GM21528 (cell line): Measurements from ENCODE around the gene LAG3.
A peak's percentile ranks its signal among the peaks of the same experiment; 100 is the strongest.

Experiments
- ATAC-seq: cut with Tn5 transposase; IDR thresholded peaks from one replicate; pipeline ENCODE4 v1.9.1; 2021; ENCODE audit warnings: mild to moderate bottlenecking, moderate library complexity; ENCODE audit not compliant: unreplicated experiment, low FRiP score

LAG3 gene

DNA sequence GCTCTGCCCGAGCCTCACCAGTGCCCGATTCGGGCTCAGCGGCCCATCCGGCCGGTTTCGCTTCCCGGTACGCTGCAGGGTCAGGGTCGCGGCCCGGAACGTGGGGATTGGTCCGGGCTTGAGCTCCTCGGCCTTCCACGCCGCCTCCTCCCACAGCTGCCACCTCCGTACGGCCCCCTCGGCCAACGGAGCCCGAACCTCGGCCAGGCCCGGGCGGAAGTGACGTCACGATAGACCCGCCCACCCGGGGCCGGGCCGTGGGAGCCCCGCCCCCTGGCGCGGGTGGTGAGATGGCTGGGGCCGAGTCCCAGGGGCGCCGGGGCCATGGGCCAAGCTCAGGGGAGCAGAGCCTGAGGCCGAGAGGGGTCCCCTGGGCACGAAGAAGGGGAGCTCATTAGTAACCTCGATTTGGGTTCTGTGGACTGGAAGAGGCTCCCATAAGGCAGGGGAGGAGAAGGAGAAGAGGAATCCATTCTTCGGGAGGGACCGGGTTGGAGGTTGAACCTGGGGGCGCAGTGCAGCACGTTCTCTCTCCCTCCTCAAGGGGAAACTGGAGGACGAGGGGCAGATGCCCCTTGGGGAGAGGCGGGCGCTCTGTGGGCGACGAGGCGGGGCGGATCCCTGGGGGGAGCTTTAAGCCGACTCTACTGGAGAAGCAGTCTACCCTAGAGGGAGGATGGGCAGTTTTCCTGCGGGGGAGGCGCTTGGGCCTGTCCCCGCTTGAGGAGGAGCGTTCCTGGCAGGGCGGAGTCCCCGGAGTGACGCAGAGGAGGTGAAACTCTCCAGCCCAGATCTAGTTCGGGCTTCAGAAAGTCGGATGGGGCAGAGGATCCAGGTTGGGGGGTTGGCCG lies 19.2 kb upstream of the LAG3 start, which contains the start of gene MLF2:
MLF2 (minus strand) TSS at position 221 of the 851 bp plus-strand sequence. CDS start 807 bp downstream, outside the sequence.
- peak; percentile 90 for ATAC-seq

DNA sequence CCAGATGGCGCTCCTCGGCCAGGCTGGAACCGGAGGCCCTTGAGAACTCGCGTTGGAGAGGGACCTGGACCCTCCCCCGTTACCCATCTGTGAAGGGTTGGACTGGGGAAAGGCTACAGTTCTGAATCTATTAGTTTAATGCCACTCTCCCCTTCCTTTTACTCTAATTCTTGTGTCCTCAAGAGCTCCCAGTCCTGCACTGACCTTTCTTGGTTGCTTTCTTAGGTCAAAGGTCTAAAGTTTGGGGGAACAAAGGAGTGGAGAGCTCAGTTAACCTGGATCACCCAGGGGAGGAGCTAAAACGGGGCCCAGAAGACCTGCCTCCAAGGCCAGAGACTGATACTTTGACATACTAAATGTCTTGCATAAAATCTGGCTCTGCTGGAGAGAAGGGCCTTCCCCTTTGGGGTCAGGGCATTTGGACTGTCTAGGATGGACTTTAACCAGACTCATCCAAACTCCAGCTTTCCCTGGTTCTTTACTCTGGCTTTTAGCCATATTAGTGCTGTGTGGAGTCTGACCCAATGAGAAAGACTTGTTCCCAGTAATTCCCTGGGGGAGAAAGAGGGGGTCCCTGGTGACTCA lies 18.5 kb upstream of the LAG3 start:
- no peak for ATAC-seq

DNA sequence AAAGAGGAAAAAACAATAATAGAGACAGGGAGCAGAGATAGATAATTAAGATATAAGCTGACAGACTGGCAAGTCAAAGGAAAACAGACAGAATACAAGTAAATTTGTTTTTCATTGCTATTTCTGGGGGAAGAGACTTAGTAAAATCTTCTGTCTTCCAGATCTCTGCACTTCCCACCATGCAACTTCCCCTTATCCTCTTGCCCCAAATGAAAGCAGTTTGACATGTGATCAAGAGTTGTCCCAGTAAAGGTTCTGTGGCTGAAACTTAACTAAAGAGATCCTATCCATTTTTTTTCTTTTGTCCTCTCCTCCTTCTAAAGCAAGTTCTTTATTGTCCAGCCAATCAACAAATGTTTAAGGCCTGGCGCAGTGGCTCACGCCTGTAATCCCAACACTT lies 17.9 kb upstream of the LAG3 start:
- ATAC-seq, result no peak

DNA sequence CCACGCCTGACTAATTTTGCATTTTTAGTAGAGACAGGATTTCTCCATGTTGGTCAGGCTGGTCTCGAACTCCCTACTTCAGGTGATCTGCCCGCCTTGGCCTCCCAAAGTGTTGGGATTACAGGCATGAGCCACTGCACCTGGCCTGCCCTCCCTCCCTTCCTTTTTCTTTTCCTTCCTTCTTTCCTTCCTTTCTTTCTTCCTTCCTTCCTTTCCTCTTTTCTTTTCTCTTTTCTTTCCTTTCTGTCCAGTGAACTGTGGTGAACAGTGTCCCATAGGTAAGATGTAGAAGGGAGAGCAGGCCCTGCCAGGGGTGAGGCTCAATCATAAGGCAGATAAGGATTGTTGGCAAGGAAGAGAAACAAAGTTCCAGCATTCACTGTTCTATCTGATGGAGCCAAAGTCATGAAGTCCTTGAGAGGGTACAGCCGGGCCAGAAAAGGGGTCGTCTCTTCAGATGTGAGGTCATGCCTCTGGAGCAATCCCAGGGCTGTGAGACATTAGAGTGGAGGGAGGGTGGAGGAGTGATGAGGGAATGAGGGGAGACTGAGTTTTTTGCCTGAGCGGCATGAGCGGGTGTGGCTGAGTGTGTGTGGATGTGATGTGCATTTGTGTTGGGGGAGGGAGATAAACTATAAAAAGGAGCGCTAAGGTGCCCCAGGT lies 15.2 kb upstream of the LAG3 start:
- no peak for ATAC-seq

DNA sequence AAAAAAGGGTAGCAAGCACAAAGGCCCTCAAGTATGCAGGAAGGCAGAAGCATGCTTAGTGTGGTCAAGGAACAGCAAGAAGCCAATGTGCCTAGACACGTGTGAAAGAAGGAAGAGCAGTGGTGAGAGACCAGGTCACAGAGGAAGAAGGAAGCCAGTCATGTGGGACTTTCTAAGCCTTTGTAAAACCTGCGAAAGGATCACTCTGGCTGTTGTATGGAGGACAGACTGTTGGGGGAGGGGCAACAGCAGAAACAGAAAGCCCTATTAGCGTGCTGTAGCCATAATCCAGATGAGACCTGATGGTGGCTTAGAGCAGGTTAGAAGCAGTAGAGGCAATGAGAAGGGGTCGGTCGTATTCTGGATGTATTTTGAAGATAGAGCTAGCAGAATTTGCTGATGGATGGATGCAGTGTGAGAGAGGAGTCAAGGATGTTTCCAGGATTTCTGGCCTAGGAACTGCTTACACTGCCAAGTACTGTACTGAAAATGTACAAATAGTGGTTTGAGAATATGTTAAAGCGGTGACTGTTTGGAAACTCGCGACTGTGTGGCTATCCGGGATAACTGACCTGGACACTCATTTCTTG lies 13.7 kb upstream of the LAG3 start:
- no peak for ATAC-seq

DNA sequence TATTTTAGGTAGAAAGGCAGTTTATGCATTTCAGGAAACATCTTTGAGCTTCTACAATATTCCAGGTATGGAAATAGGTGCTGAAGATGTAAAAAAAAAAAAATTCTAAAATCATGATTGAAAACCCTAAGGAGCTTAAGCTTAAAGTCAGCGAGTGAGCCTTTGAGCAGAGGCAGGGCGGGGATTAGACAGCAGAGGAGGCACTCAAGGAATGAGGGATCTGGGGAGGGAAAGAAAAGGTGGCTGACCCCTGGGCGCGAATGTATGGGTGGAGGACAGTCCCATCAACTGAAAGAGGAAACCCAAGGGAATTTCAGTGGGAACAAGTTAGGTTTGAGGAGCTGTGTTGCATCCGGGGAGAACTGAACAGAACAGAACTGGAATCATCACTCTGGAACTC lies 12.6 kb upstream of the LAG3 start:
- ATAC-seq, result no peak

DNA sequence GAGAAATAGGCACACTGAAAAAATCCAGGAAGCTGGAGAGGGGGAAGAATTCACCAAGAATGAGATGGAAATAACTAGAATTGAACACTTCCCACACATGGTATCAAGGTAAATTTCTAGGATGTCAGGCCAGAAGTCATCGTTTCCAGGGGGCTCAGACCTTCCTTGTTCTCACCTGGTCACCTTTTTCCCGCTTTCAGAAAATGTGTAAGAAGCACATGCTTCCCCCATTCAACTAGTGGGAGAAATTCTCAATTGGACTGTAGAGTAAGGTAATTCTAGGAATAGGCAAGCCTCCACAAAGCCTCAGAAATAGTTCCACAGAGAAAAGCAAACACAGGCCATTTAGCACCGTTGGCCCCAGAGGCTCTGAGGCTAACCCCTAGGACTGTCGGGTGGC lies 8.9 kb upstream of the LAG3 start:
- ATAC-seq, result no peak

DNA sequence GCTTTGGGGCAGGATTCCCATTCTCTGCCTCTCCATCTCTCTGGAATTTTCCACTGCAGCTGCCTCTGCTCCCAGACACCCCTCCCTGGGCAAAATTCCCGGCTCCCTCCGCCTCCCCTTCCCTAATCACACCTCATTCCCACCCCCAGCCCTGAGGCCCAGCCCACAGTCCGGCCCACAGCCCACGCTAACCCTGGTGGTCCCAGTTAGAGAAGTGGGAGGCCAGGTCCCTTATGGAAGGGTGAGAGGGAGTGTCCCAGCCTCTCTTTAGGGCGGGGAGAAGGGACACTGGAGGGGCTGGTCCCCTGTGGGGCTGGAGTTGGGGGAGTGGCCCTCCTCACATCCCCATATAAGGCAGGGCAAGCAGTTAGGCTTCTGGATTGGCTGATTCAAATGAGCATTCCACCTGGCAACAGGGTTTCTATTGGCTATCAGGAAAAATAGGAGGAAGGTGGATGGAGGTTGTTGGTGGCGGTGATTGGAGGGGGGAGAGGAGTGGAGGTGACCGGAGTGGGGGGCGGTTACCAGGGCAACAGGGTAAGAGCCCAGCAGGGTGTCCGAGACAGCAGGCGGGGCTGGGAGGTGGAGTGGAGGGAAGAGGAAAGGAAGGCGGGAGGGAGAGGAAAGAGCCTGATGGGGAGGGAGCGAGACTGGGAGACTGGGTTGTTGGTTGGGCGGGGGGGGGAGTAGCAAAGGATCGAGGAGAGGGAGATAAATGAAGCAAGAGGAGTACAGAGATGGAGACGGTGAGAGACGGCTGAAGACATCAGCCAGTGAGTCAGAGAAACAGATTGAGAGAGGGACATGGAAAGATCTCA lies 8.1 kb upstream of the LAG3 start:
- peak; percentile 70 for ATAC-seq

DNA sequence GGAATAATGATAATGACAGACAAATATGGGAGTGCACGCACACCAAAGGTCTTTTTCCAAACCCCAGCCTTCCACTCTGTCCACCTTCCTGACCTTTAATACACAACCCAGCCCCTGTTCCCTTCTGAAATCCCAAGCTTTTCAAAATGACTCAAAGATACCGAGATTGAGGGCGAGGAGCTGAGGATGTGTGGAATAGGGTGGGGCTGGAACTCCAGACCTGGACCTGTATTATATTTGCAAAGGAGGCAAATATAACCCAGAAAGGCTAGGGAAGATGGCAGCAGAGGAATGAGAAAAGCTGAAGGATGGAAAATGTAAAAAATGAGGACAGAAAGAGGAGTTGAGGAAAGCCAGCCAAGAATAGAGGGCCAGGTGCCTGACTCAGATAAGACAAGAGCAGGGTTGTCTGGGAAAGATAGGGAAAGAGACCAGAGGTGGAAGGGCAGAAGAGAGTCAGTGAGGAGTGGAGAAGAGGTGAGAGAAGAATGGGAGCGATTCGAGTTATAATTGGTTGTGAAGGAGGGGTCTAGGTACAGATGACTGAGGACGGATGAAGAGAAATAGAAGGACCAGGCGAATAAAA lies 7.2 kb upstream of the LAG3 start:
- ATAC-seq, result no peak

DNA sequence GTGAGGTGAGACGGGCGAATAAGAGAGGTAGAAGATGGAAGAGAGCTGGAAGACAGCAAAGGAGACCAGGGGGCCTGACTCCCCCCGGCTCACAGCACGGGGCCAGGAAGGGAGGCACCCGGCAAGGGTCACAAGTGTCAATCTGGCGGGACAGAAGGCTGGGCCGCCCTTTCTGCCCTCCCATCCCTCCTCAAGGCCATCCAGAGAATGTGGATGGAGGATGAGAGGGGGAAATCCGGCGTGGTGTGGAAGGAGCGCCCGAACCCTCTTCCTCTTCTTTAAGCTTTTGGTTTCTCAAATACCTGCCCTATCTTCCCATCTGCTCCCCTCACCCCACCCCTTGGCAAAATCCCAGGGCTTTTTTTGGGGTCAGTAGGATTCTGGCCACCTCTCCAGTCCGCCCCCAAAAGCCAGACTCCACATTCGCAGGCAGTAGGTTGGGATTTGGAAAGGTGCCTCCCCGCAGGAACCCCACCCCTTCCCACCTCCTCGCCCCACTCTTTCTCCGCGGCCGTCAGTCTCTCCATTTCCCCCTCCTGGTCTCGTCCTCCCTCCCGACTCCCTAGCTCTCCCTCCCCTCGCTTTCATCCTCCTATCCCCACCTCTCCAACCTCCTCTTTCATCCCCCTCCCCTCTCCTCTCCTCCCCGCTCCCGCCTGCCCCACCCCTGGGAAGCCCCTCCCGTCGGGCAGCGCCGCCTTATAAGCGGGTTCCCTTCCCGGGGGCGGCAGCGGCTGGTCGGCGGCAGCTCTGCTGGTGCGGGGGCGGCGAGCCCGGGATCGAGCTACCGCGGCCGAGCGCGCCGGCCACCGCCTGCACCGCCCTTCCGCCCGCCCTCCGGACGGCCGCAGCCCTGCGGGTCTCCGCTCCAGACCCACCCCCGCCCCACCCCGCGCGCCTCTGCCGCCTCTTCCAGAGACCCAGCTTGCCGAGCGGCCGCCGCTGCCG lies 6.4 kb upstream of the LAG3 start, which contains the start of gene PTMS:
PTMS (plus strand) TSS at position 730 of the 948 bp plus-strand sequence. CDS start 343 bp downstream, outside the sequence.
- no peak for ATAC-seq

DNA sequence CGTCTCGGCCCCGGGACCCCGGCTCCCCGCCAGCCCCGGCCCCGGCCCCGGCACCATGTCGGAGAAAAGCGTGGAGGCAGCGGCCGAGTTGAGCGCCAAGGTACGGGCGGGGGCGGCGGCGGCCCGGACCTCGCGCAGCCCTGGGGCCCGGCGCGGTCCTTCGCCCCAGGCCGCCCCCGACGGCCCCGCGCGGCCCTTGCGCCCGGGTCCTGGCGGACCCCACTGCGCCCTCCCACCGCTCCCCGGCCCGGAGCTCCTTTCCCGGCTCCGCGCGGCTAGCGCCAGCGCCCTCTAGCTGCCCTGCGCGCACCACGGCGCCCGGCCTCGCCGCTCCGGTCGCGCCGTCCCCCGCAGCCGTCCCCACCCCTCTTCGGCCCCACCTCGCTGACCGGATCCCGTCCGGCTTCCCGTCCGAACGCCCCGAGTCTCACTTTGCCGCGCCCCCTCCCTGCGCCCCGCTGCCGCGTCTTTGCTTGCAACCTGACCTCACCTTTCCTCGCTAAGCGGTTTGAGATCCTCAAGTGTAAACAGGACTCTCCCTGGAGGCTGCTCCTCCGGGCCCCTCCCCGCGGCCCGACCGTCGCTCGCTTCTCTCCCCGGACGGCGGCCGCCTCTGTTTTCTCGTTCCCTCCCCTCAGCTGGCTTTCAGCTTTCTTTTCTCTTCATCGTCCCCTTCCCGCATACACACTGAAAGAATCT lies 5.5 kb upstream of the LAG3 start:
- ATAC-seq, result no peak

DNA sequence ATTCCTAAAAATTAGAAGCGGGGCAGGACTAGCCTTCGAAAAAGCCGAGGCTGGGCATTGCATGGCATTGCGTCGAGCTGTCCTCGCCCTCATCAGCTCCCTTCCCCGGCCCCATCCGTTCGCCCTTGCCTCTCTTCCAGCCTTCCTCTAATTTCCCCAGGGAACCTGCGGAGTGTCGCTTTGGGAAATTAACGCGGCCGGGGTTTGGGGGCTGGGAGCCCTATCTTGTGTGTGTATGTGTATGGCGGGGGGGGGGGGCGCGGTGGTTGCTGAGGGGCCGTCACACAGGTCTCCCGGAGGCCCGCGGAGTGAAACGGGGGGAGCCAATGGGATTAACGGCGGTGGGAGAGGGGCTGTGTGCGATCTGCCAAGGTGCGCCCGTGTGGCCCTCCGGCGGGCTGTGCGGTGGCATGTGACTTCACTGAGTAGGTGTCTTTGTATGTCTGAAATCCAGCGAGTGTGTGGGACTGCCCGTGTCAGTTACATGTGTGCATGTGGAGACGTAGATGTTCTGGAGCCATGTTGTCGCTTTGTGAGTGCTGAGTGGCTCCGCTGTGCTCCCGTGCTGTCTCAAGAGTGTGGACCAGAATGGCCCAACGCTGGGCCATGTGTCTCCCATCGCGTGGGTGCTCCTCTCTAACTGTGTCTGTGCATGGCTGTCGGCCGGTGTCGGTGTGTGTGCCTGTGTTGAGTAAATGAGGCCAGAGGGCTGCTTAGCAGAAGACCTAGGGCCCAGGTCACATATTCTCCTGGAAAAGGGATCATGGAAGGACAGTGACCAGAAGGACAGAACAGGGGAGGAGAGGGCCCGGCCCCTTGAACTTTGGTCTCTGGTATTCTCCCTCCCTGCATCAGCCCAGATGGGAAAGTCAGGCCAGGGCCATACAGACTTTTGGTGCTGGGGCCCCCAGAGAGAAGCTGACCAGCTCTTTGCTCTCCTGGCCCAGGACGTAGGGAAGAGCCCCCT lies 4.7 kb upstream of the LAG3 start:
- no peak for ATAC-seq

DNA sequence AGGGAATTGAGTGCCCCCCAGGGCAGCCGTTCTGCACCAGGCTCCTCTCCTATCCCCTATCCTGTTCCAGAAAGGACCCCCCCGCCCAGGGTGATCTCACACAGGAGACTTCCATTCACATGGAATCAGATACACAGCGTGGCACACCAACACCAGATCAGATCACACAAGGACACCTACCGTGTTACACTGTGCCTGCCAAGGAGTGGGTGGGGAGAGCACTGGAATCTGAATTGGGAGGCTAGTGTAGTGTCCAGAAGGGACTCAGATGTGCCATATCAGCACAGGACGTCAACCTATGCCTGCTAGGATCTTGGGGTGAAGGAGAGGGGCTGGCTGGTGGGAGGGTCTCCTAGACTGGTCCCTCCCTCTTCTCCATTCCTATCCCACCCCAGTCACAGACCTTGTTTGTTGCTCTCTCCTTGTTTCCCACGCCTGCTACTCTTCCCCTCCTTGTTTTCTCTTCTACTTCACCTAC lies 3.8 kb upstream of the LAG3 start:
- no peak for ATAC-seq

DNA sequence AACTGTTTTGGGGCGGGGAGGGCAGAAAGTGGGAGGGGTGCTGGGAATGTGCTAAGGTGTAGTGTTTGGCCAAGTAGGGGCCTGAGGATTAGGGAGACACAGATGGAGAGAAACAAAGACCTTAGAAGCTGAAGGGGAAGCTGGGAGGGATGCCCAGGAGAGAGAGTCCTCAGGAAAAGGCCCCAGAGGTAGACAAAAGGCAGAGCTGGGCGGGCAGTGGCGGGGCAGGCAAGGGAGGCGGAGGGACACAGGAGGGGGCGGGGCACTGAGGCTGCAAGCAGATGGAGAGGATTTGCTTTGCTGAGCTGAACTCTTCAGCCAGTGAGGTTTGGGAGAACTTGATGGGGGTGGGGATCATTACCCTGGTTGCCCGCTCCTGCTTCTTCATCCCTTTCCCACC lies 3.3 kb upstream of the LAG3 start:
- ATAC-seq, result no peak

DNA sequence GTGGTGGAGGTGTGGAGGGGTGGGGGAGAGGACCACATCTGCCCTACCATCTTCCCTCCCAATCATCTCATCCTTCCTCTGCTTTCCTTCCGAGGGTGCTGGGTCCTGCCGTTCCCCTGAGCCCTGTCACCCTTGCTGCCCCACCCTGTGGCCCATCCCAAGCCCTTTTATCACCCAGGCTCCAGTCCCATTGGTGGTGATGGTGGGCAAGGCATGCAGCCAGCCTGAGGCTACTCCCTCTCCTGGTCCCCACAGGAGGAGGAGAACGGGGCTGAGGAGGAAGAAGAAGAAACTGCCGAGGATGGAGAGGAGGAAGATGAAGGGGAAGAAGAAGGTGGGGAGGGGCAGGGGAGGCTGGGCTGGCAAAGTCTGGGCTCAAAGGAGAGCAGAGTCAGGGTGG lies 2.7 kb upstream of the LAG3 start:
- no peak for ATAC-seq

DNA sequence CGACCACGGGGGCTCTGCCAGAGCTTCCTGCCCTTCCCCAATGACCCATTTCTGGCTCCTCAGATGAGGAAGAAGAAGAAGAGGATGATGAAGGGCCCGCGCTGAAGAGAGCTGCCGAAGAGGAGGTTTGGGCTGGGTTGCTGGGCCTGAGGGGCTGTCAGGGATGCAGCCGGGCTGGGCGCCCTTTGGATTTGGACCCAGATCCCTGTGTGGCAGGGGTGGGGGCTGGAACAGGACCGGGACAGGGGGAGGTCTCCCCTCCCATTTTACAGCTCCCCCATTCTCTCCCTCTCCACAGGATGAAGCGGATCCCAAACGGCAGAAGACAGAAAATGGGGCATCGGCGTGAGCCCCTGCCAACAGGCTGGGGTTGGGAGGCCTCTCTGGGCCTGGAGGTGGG lies 2.2 kb upstream of the LAG3 start:
- ATAC-seq, result no peak

DNA sequence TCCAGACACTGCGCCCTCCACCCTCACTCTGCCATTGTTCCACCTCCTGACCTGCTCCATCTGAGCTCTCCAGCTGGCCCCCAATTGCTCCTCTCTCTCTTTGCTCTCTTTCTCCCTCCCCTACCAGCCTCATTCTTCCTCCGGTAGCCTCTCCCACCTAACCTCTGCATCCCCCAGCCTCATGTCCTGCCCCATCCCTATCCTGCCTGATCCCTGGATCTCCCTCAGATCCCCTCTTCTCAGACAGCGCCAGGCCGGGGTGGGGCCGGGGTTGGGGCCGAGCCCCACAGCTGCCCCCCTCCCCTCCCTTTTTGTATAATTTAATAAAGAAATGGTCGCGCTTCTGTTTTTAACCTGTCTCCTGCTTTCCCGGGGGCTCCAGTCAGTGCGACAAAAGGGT lies 1.7 kb upstream of the LAG3 start:
- no peak for ATAC-seq
